Pancreas (tissue), 10 donors: Measurements from ENCODE around the gene B3GAT1. TPM values are rescaled to one million over a fixed set of nuclear protein-coding genes. Genes with fewer than 3 reads are reported as not detected.

Experiments used
- ATAC-seq, 4 donors: fragments of 200-7000 bp; cut with Tn5 transposase; one replicate each; pipeline versions ENCODE4 v1.8.0 to v1.9.1; 2020; ENCODE audit warnings: mild to moderate bottlenecking in 4 of 4, moderate library complexity in 4 of 4
- DNase-seq, 6 donors: peaks; one replicate each; pipeline ENCODE4 v3.0.0-alpha.2; 2020
- FAIRE-seq: peaks from 2 replicates; lab custom pipeline; 2012; peaks lifted over from hg19 to GRCh38; lab: Jason Lieb, UNC
- H3K27ac ChIP-seq, 4 donors: fragments of 200-600 bp; sonication (generic); 1 replicate in 3 of 4; 2 replicates in 1 of 4; pipeline versions ENCODE4 v1.5.0 to v1.8.0; 2020
- H3K27me3 ChIP-seq, 4 donors: fragments of 200-600 bp; one replicate each; pipeline ENCODE4 v1.8.0; 2021
- H3K36me3 ChIP-seq, 3 donors: fragments of 200-600 bp; sonication (generic) in 1 of 3; one replicate each; pipeline versions ENCODE4 v1.5.0 to v1.8.0; 2020 to 2021
- H3K4me1 ChIP-seq, 3 donors: fragments of 200-600 bp; one replicate each; pipeline ENCODE4 v1.8.0; 2021
- H3K4me3 ChIP-seq, 4 donors: fragments of 200-600 bp; sonication (generic) in 2 of 4; one replicate each; pipeline versions ENCODE4 v1.5.0 to v1.8.0; 2020 to 2021
- H3K9me3 ChIP-seq, 4 donors: fragments of 200-600 bp; one replicate each; pipeline ENCODE4 v1.8.0; 2021
- WGBS, 2 donors: extraction: QIAGEN DNeasy Blood & Tissue Kit; methylation state at CpG; one replicate each; pipeline ENCODE4 v1.1.7; 2013; 5-methylcytosine and 5-hydroxymethylcytosine counted together
- intact Hi-C, 3 donors: fragments of 100-400 bp; cut with DNase I; formaldehyde crosslinking; loops; one replicate each; pipeline versions ENCODE4 v1.11.1 to v1.14.2; 2022
- polyA plus RNA-seq, 2 donors: library from polyadenylated mRNA; stranded (reverse); fragments of 200-250 nt; gene quantifications; one replicate each; pipeline ENCODE4 v1.2.3, GENCODE V29; 2013
- total RNA-seq, 6 donors: library from RNA; stranded (reverse); fragmentation: NEBNext Ultra II Directional in 4 of 6; extraction: Animal tissue kit (Norgen Biotek cat#: 25700) in 4 of 6; gene quantifications; one replicate each; pipeline versions ENCODE4 v1.2.1 to v1.2.4, GENCODE V29; 2021 to 2023
- TF ChIP-seq, protein P1 (sequence below), 4 donors: fragments of 200-600 bp; sonication (generic) in 3 of 4; IDR thresholded peaks; one replicate each; pipeline versions ENCODE4 v1.5.0 to v1.8.0; 2021; ENCODE audit warnings: antibody characterized with exemption in 4 of 4
- donor health status: healthy with polysubstance abuse.
- donor health status: DM: no; HTN: no; CAD: no; lungs with moderate emphysema.
- donor health status: DM: no; HTN: no; CAD: no.
- donor health status: control.
- donor health status: control.
- donor health status: Bipolar disorder and iron deficiency.
- donor health status: DM: yes; HTN: yes; CAD: no.
- donor health status: DM: no; HTN: no; CAD: no.
- donor health status: DM: no; HTN: no; CAD: no.
- donor health status: DM: yes; HTN: yes; CAD: no.

The B3GAT1 gene
- total and polyA plus RNA-seq, 8 donors: 0.08 to 1.3 (median 0.20) TPM

DNA sequence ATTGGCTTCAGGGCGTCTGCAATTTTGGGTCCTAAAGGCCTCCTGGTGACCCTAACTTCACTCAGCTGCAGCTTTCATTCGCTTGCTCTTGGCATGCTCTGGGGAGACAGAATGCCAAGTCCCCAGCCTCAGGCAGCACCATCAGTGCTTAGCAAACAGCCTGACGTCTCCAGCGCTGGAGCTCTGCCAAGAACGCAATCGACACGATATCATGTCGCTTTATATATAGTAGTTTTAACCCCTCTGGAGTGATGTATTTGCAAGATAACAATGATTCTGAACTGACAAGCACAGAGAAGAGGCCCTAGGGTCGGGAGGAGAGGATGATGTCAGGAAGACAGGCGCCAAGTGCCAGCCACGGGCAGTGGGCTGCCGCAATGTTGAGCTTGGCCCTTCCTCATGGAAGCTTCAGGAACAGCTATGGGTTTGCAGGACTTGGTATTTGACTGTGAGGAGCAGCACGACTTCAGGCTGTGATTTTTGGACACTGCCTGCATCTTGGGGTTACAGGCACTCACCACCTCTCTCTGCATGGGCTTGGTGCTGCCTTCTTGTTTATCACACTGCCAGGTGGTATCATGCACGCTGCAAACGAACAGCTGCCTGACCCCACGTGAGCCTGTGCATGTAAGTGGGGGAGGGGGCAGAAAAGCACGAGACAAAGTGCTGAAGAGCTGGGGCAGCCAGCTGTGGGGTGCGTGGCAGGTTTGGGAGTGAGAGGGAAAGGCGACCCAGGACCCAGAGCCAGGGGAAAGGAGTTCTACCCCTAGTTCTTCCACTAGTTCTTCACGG lies 26.1 kb downstream of the B3GAT1 start:
- FAIRE-seq (no peak), ATAC-seq (no peak), DNase-seq (peak in 1 of 6 donors; percentile 38)
- intact Hi-C loops: no loop called here
- H3K36me3 ChIP-seq: no peaks in the 10 kb centered on the region
- H3K27ac ChIP-seq: no peak overlapping the region
- no peaks in the 10 kb centered on the region for H3K27me3 ChIP-seq
- H3K4me1 ChIP-seq: no peaks in the 10 kb centered on the region
- no peak overlapping the region for H3K4me3 ChIP-seq
- H3K9me3 ChIP-seq: no peaks in the 10 kb centered on the region
- TF ChIP-seq, protein P1, sequence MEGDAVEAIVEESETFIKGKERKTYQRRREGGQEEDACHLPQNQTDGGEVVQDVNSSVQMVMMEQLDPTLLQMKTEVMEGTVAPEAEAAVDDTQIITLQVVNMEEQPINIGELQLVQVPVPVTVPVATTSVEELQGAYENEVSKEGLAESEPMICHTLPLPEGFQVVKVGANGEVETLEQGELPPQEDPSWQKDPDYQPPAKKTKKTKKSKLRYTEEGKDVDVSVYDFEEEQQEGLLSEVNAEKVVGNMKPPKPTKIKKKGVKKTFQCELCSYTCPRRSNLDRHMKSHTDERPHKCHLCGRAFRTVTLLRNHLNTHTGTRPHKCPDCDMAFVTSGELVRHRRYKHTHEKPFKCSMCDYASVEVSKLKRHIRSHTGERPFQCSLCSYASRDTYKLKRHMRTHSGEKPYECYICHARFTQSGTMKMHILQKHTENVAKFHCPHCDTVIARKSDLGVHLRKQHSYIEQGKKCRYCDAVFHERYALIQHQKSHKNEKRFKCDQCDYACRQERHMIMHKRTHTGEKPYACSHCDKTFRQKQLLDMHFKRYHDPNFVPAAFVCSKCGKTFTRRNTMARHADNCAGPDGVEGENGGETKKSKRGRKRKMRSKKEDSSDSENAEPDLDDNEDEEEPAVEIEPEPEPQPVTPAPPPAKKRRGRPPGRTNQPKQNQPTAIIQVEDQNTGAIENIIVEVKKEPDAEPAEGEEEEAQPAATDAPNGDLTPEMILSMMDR (IDR thresholded peaks at IDR 0.05): no peak
- 36 to 38% methylated on average over 19 to 20 of the region's 20 CpGs for WGBS, 2 donors

DNA sequence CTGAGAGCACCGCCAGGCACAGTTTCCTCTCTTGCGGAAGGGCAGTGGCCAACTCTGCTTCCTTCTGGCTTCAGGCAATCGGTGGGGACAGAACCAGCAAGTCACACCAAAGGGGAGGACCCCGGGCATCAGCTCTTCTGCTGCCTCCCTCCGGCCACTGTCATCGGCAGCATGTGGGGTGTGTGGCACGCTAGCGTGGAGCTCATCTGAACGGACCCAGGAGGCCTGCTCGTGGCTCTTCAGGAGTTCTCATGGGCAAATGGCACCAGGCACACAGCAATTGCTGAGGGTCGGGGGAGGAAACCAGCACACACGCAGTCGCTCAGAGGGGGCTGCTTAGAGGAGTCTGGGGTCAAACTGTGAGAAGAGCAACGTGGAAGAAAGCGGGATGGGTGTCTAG lies 26.9 kb downstream of the B3GAT1 start:
- no peak overlapping the region for H3K27ac ChIP-seq
- ATAC-seq (no peak), FAIRE-seq (no peak), DNase-seq (peak in 1 of 6 donors; percentile 38)
- H3K4me3 ChIP-seq: no peak overlapping the region
- no peaks in the 10 kb centered on the region for H3K36me3 ChIP-seq
- TF ChIP-seq, protein P1 (IDR thresholded peaks at IDR 0.05): no peak
- 72 to 82% methylated on average over 15 of the region's 15 CpGs for WGBS, 2 donors
- intact Hi-C loops: no loop called here
- H3K27me3 ChIP-seq: no peaks in the 10 kb centered on the region
- H3K4me1 ChIP-seq: no peaks in the 10 kb centered on the region
- H3K9me3 ChIP-seq: no peaks in the 10 kb centered on the region

DNA sequence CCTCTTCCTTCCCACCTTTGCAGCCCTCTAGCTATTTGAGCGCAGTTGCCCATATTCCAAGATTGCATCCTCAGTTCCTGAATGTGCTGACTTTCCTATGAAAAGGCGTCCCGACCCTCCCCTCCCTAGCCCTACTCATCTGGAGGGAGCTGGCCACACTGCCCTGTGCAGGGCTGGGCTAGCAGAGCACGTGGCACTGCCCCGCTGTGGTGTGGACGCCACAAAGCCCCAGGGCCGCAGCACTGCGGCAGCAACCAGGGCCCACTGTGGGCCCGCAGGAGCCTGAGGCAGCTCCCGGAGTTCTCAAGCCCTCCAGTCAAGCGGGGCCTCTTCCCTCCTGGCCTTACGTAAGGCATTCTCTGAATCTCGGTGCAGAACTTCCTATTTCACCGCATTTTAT lies 27.6 kb downstream of the B3GAT1 start:
- no peaks in the 10 kb centered on the region for H3K36me3 ChIP-seq
- no peaks in the 10 kb centered on the region for H3K9me3 ChIP-seq
- no peaks in the 10 kb centered on the region for H3K27me3 ChIP-seq
- no peaks in the 10 kb centered on the region for H3K4me1 ChIP-seq
- intact Hi-C loops: no loop called here
- H3K27ac ChIP-seq: no peak overlapping the region
- ATAC-seq: no peak
- TF ChIP-seq, protein P1 (IDR thresholded peaks at IDR 0.05): no peak
- H3K4me3 ChIP-seq: no peak overlapping the region
- no peak for FAIRE-seq
- 68 to 85% methylated on average over 14 of the region's 14 CpGs for WGBS, 2 donors
- DNase-seq: peak in 1 of 6 donors; percentile 3

DNA sequence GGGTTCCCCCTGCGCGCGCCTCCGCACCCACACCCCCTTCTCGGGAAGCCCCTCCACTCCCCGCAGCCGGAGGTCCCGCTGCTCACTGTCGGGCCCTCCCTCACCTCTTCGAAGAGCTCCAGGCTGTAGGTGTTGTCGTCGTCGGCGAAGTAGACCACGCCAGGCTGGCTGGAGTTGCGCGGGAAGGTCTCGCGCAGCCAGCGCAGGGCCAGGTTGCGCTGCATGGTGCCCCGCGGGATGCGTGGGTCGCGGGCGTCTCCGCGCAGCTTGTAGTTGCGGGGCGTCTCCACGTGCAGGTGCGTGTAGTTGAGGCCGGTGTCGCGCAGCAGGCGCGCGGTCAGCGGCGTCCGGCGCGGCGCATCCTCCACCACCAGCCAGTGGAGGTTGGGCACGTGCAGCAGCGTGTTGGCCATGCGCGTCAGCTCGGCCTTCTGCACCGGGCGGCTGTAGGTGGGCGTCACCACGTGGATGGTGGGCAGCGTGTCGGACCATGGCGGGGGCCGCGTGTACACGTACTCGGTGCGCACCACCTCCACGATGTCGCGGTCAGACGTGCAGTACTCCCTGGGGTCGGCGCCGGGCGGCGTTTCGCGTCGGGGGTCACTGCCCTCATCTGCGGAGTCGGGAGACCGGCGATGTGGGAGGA lies 28.3 kb downstream of the B3GAT1 start:
- Histone ChIP-seq H3K4me3 (no peak overlapping the region), H3K4me1 (no peaks in the 10 kb centered on the region), H3K36me3 (no peaks in the 10 kb centered on the region), H3K9me3 (no peaks in the 10 kb centered on the region), H3K27ac (no peak overlapping the region), H3K27me3 (no peaks in the 10 kb centered on the region)
- intact Hi-C loops: no loop called here
- ATAC-seq (no peak), FAIRE-seq (no peak), DNase-seq (peak in 2 of 6 donors; percentile 13 to 49)
- WGBS, 2 donors: 80 to 84% methylated on average over 76 to 78 of the region's 78 CpGs
- TF ChIP-seq, protein P1 (IDR thresholded peaks at IDR 0.05): no peak

DNA sequence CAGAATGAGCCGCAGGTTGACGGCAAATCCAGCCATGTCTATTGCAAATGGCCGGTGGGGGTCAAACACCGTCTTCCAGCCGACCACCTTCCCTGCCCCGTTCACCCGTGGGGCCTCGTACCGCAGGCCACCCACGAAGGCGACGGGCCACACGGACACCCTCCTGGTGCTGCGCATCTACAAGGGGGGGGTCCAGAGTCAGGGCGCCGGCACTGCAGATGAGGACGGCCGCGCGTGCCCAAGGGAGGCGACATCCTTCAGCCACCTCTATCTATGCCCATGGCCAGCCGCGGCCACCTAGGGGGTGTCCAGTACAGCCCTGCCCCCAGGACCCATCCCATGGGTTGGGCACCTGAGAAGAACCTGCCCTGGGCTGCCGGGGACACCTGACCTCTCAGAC lies 29.2 kb downstream of the B3GAT1 start:
- DNase-seq (peak in 2 of 6 donors; percentile 7 to 56), ATAC-seq (no peak), FAIRE-seq (no peak)
- Histone ChIP-seq H3K27ac (no peak overlapping the region), H3K27me3 (no peaks in the 10 kb centered on the region), H3K36me3 (no peaks in the 10 kb centered on the region), H3K4me1 (no peaks in the 10 kb centered on the region), H3K4me3 (no peak overlapping the region), H3K9me3 (no peaks in the 10 kb centered on the region)
- 85 to 92% methylated on average over 24 of the region's 24 CpGs for WGBS, 2 donors
- TF ChIP-seq, protein P1 (IDR thresholded peaks at IDR 0.05): no peak
- intact Hi-C loops: no loop called here
